CD4-positive, alpha-beta T cell treated with Interleukin-6 at 100 ng/mL for 8 hours (primary cell): ENCODE data around the gene OASL.

ENCODE experiments used
- DNase-seq: peaks from one replicate; pipeline ENCODE4 v3.0.0-alpha.2; 2020; ENCODE audit warnings: mixed read lengths, low spot score

OASL gene

GRCh38 chr12:121015825-121016766 is 22.9 kb downstream of the OASL start, which contains the start of gene C12orf43:
TSS of gene C12orf43 (minus strand) at chr12:121016487. CDS start at chr12:121016474, 13 bp downstream.
- DNase-seq = peak; percentile 89

GRCh38 chr12:121013715-121014114 is 25.3 kb downstream of the OASL start:
- no peak for DNase-seq

- DNase-seq = no peak
Observed at GRCh38 chr12:121011820-121012219, 27.2 kb downstream of the OASL start.

GRCh38 chr12:121010860-121011259 is 28.2 kb downstream of the OASL start:
- DNase-seq = no peak

GRCh38 chr12:121009741-121010140 is 29.3 kb downstream of the OASL start:
- no peak for DNase-seq

GRCh38 chr12:121008347-121009098 is 30.5 kb downstream of the OASL start:
- no peak for DNase-seq

GRCh38 chr12:121005346-121005815 is 33.7 kb downstream of the OASL start:
- DNase-seq = peak; percentile 24

- DNase-seq = no peak
Observed at GRCh38 chr12:121004253-121004815, 34.7 kb downstream of the OASL start.

- DNase-seq = no peak
Observed at GRCh38 chr12:121003650-121004049, 35.4 kb downstream of the OASL start.

GRCh38 chr12:121001841-121002483 is 37.1 kb downstream of the OASL start:
- no peak for DNase-seq

GRCh38 chr12:121001060-121001459 is 38.0 kb downstream of the OASL start:
- DNase-seq = no peak

- DNase-seq = no peak
Observed at GRCh38 chr12:121000530-121000929, 38.5 kb downstream of the OASL start.

- DNase-seq = no peak
Observed at GRCh38 chr12:120999191-121000120, 39.6 kb downstream of the OASL start.

- DNase-seq = no peak
Observed at GRCh38 chr12:120998435-120998834, 40.6 kb downstream of the OASL start.

GRCh38 chr12:120997448-120997847 is 41.6 kb downstream of the OASL start:
- no peak for DNase-seq

- DNase-seq = no peak
Observed at GRCh38 chr12:120996133-120996746, 42.8 kb downstream of the OASL start.

- no peak for DNase-seq
Observed at GRCh38 chr12:120994589-120995337, 44.3 kb downstream of the OASL start.

- DNase-seq = no peak
Observed at GRCh38 chr12:120994059-120994458, 45.0 kb downstream of the OASL start.

- DNase-seq = no peak
Observed at GRCh38 chr12:120993496-120993895, 45.5 kb downstream of the OASL start.

- DNase-seq = no peak
Observed at GRCh38 chr12:120992989-120993388, 46.1 kb downstream of the OASL start.
